ENCODE results near the gene PDE6G. TPM values are rescaled to one million over a fixed set of nuclear protein-coding genes. Genes with fewer than 3 reads are reported as not detected.
A peak's percentile ranks its signal among the peaks of the same experiment; 100 is the strongest.

The PDE6G gene
- total RNA-seq, 1 experiment from 2014 or later: 22.7 TPM

DNA sequence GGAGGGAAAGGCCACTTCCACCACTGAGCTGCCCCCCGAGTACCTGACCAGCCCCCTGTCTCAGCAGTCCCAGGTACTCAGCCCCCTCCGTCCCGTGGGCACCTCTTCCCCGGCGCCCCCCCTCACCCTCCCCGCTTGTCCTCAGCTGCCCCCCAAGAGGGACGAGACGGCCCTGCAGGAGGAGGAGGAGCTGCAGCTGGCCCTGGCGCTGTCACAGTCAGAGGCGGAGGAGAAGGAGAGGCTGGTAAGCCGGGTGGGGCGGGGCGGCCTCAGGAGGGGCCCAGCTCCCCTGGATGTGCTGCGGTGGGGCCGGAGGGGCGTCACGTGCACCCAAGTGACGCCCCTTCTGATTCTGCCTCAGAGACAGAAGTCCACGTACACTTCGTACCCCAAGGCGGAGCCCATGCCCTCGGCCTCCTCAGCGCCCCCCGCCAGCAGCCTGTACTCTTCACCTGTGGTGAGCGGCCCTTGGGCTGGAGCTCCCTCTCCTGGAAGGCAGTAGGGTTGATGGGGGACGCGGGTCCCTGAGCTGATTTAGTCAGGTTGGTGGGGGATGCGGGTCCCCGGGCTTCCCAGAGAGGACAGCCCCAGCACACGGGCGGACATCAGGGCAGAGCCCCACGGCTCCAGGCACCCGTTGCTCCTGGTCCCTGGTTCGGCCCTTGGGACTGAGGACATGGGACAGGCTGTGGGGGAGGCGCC is 37.3 kb upstream of the PDE6G start:
- Histone ChIP-seq H3K4me3 (ENCODE audit: insufficient read depth, low read depth, low read length) (no peak overlapping the region), H3K27me3 (ENCODE audit: control insufficient read depth, insufficient read depth, low read length) (no peaks in the 10 kb centered on the region), H3K36me3 (replicated peaks; ENCODE audit: control insufficient read depth, insufficient read depth, low read length) (peaks cover 17% of the 10 kb centered on the region)
- peak; percentile 91 for DNase-seq

DNA sequence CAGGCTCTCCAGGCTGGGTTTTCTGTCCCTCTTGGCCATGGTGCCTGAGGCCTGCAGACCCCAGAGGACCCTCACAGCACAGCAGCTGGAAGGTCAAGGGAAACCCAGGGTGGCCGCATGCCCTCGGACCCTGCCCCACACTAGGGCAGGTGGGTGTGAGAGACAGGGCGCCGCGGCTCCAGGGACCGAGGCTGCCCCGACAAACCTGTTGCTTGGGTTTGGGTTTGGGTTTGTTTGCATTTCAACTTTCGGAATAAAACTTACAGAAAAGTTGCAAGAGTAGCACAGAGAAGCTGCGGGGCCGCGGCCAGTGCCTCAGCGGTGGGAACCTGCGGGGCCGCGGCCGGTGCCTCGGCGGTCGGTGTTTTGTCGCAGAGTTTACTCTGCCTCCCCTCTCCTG is 35.3 kb upstream of the PDE6G start:
- Histone ChIP-seq H3K27me3 (ENCODE audit: control insufficient read depth, insufficient read depth, low read length) (no peaks in the 10 kb centered on the region), H3K4me3 (ENCODE audit: insufficient read depth, low read depth, low read length) (no peak overlapping the region), H3K36me3 (replicated peaks; ENCODE audit: control insufficient read depth, insufficient read depth, low read length) (peaks cover 22% of the 10 kb centered on the region)
- no peak for DNase-seq

DNA sequence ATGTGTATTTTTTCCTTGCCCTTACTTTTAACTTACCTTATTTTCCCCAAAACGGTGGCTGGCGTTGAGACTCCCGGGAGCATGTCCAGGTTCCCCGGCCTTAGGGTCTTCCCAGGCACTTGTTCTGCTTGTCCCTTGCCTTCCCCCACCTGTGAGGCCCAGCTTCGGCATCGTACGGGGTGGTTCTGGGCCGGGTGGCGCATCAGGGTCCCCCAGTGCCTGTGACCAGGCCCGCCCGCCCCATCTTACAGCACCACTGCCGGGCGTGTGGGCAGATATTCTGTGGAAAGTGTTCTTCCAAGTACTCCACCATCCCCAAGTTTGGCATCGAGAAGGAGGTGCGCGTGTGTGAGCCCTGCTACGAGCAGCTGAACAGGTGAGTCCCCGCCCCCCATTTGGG is 34.9 kb upstream of the PDE6G start:
- no peaks in the 10 kb centered on the region for H3K27me3 ChIP-seq (ENCODE audit: control insufficient read depth, insufficient read depth, low read length)
- DNase-seq: no peak
- peaks cover 24% of the 10 kb centered on the region for H3K36me3 ChIP-seq (replicated peaks; ENCODE audit: control insufficient read depth, insufficient read depth, low read length)
- no peak overlapping the region for H3K4me3 ChIP-seq (ENCODE audit: insufficient read depth, low read depth, low read length)

DNA sequence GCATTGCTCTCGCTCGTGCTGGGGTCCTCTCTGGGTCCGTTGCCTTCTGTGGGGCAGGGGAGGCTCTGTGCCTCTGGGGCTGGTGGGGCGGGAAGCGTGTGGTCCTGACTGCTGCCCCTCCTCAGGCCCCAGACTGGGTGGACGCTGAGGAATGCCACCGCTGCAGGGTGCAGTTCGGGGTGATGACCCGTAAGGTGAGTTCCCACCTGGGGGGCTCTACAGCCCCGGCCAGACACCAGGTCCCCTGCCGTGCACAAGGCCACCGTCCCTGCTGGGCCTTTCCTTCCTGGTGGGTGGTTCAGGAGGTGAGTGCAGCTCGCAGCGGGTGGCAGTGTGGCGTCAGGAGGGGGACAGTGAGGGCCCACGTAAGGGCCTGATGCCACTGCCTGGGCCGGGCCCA is 34.2 kb upstream of the PDE6G start:
- Histone ChIP-seq H3K27me3 (ENCODE audit: control insufficient read depth, insufficient read depth, low read length) (no peaks in the 10 kb centered on the region), H3K36me3 (replicated peaks; ENCODE audit: control insufficient read depth, insufficient read depth, low read length) (peaks cover 28% of the 10 kb centered on the region), H3K4me3 (ENCODE audit: insufficient read depth, low read depth, low read length) (no peak overlapping the region)
- no peak for DNase-seq

DNA sequence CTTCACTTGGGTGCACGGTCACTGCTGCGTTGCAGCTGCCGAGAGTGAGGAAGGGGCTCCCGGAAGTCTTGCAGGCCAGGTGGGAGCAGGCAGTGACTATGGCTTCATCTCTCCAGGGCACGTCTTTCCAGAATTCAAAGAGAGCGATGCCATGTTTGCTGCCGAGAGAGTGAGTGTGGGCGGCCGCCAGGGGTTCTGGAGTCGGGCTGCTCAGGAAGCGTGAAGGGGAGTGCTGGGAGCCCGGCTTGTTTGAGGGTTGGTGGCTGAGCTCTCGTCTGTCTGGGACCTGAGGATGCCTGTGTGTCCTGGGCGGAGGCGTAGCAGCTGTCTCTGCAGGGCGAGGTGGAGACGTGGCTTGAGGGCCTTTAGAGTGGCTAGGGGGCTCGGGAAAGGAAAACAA is 33.7 kb upstream of the PDE6G start:
- Histone ChIP-seq H3K36me3 (replicated peaks; ENCODE audit: control insufficient read depth, insufficient read depth, low read length) (peaks cover 28% of the 10 kb centered on the region), H3K4me3 (ENCODE audit: insufficient read depth, low read depth, low read length) (no peak overlapping the region), H3K27me3 (ENCODE audit: control insufficient read depth, insufficient read depth, low read length) (no peaks in the 10 kb centered on the region)
- DNase-seq: no peak

DNA sequence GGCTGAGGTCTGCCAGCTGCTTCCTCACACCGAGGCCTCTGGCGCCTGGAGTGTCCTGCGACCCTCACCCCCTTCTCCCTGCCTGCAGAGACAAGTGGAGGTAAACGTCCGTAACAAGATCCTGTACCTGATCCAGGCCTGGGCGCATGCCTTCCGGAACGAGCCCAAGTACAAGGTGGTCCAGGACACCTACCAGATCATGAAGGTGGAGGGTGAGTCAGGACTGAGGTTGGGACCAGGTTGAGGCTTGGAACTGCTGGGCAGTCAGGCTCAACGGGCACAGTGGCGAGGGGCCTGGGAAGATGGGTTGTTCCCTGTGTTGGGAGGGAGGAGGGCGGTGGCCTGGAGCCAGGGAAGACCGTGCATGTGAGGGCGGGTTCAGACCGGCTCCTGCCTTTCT is 32.3 kb upstream of the PDE6G start:
- H3K4me3 ChIP-seq (ENCODE audit: insufficient read depth, low read depth, low read length): no peak overlapping the region
- DNase-seq: no peak
- no peaks in the 10 kb centered on the region for H3K27me3 ChIP-seq (ENCODE audit: control insufficient read depth, insufficient read depth, low read length)
- H3K36me3 ChIP-seq (replicated peaks; ENCODE audit: control insufficient read depth, insufficient read depth, low read length): peaks cover 26% of the 10 kb centered on the region

DNA sequence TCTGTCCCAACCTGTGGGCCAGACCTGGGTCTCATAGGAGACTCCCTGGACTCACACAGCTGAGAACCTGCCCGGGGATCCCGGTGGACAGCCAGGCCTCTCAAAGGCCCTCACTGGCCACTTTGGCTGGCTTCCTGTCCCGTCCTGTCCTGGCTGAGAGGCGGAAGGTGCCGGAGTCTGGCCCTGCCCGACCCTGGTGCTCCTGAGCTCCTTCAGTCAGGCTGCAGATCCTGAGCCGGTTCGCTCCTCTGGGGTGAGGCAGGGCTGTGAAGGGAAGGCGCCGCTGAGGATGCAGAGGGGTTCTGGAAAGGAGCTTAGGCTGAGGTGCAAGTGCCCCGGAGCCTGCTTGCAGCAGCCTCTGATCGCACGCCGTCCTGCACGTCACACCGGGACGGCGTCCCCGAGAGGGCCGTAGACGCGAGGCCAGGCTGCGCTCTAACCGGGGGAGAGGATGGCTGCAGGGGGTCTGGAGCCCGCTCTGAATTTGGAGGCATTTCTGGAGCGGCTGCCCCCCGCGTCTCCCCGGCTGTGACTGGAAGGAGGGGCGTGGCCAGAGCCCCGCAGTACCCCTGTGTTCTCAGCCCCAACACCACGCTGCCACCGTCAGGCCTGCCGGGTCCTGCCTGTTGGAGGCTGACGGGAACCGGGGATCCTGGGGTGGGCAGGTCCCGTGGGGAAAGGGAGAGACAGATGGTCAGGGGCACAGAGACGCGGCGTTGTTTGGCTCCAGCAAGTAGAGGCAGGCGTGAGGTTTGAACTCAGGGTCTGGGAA is 31.6 kb upstream of the PDE6G start:
- peak; percentile 61 for DNase-seq
- Histone ChIP-seq H3K27me3 (ENCODE audit: control insufficient read depth, insufficient read depth, low read length) (no peaks in the 10 kb centered on the region), H3K4me3 (ENCODE audit: insufficient read depth, low read depth, low read length) (no peak overlapping the region), H3K36me3 (replicated peaks; ENCODE audit: control insufficient read depth, insufficient read depth, low read length) (peaks cover 26% of the 10 kb centered on the region)

DNA sequence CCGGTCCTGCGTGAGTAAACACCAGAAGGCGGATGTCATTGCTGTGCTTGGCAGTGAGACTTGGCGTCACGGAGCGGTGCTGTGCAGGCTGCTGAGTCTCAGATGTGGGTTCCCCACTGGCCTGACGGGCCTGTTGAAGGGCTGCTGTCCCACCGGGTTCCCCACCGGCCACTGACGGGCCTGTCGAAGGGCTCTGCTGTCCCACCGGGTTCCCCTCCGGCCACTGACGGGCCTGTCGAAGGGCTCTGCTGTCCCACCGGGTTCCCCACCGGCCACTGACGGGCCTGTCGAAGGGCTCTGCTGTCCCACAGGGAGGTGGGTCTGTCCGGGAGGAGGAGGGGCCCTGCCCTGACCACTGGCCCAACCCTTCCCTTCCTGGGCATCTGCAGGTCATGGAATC is 30.3 kb upstream of the PDE6G start:
- no peaks in the 10 kb centered on the region for H3K27me3 ChIP-seq (ENCODE audit: control insufficient read depth, insufficient read depth, low read length)
- no peak overlapping the region for H3K4me3 ChIP-seq (ENCODE audit: insufficient read depth, low read depth, low read length)
- peaks cover 20% of the 10 kb centered on the region for H3K36me3 ChIP-seq (replicated peaks; ENCODE audit: control insufficient read depth, insufficient read depth, low read length)
- DNase-seq: no peak

DNA sequence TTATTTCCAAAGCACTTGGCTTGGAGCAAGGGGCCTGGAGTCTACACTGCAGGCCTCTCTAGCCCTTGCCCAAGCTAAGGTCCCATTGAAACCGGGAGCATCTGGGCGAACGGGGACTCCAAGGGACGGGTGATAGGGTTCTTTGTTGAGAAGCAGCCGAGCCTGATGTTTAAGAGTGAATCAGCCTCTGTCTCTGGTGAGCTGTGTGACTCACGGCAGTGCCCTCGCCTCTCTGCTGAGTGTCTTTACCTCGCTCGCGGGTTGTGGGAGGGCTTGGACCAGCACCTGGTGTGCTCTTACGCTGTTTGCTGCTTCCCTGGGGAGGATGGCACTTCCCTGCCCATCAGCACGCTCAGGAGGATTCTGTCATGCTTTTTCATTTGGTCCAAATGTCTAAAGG is 28.8 kb upstream of the PDE6G start:
- DNase-seq: peak; percentile 52

DNA sequence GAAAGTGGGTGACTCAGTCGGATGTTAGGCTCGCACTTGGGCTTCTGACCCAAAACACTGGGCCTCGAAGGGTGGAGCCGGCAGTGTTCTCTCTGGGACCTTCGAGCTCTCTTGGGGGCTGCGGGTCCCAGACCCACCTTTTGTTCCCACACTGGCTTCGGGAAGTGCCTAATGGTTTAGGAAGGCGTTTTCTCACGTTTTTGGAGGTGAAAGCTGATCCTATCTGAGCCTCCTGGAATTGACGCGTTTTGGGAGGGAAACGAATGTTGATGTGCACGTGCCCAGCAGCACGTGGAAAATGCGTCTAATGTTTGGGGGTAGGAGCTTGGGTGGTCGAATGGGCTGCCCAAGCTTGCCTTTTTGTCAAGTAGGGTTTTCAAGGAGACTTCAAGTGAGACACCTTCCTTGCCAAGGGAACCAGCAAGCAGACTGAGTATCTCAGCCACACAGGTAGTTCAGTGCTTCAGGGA is 28.1 kb upstream of the PDE6G start:
- DNase-seq: peak; percentile 78
- H3K4me3 ChIP-seq (ENCODE audit: insufficient read depth, low read depth, low read length): peak overlapping the region; percentile 85
- H3K27me3 ChIP-seq (ENCODE audit: control insufficient read depth, insufficient read depth, low read length): no peaks in the 10 kb centered on the region
- peaks cover 21% of the 10 kb centered on the region for H3K36me3 ChIP-seq (replicated peaks; ENCODE audit: control insufficient read depth, insufficient read depth, low read length)

More for the DNA sequence above, 28.8 kb upstream of the PDE6G start:
- Histone ChIP-seq H3K27me3 (ENCODE audit: control insufficient read depth, insufficient read depth, low read length) (no peaks in the 10 kb centered on the region), H3K4me3 (ENCODE audit: insufficient read depth, low read depth, low read length) (no peak overlapping the region), H3K36me3 (replicated peaks; ENCODE audit: control insufficient read depth, insufficient read depth, low read length) (peaks cover 21% of the 10 kb centered on the region)

DNA sequence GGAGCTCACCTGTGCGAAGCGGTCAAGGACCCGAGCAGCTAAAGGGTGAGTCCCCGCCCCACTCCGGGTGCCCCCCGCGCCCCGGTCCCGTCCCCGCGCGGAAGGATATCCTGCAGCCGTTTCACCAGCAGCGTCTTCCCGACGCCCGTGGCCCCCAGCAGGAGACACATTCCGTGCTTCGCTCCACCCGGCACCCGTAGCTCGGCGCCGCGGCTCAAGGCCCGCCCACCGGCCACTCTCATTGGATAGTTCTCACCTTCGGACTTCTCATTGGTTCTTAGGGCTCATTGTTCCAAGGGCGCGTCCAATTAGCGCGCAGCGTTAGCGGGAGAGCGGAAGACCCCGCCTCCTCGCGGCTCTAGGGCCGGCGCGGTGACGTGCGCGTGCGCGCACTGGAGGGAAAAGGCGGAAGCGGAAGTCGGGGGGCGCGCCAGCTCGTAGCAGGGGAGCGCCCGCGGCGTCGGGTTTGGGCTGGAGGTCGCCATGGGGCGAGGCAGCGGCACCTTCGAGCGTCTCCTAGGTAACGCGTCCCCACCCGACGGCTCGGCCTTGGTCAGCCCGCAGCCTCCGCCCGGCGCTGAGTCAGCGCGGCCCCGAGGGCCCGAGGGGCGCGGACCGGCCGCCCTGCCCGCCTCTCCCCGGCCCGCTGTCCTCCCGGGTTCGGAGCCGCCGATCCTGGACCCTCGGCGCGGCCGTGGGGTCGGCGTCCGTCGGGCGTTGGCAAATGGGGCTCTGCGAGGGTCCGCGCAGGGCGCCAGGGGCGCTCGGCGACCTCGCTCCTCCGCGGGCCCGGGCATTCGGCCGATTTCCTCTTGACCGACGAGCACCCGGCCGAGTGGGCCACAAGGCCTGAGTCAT is 27.5 kb upstream of the PDE6G start, which contains the start of the genes ARL16 and HGS:
ARL16 (minus strand) TSS at position 214 of the 858 bp plus-strand sequence; CDS start at position 170, 44 bp downstream.
HGS (plus strand) TSS at position 428 of the 858 bp plus-strand sequence; CDS start at position 484, 56 bp downstream.
- Histone ChIP-seq H3K36me3 (replicated peaks; ENCODE audit: control insufficient read depth, insufficient read depth, low read length) (peaks cover 19% of the 10 kb centered on the region), H3K4me3 (ENCODE audit: insufficient read depth, low read depth, low read length) (peak within 1 kb of the TSS; percentile 97), H3K27me3 (ENCODE audit: control insufficient read depth, insufficient read depth, low read length) (no peaks in the 10 kb centered on the region)
- peak; percentile 100 for DNase-seq

DNA sequence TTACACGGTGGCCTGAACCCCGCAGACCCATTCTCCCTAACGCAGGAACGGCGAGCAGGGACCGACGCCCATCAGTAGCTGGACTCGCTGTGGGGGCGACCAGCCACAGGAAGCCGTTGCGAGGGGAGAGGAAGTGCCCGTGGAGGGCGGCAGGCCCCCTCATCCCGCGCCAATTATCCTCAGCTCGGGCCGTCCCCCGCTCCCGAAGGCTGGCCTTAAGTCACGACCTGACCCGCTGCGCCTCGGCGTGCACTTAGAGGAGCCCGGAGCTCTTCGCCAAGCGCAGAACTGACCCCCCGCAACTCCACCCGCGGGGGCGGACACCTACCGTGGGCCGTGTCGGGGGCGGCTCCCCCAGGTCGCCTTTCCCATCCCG is 26.9 kb upstream of the PDE6G start:
- Histone ChIP-seq H3K4me3 (ENCODE audit: insufficient read depth, low read depth, low read length) (peak overlapping the region; percentile 97), H3K27me3 (ENCODE audit: control insufficient read depth, insufficient read depth, low read length) (no peaks in the 10 kb centered on the region), H3K36me3 (replicated peaks; ENCODE audit: control insufficient read depth, insufficient read depth, low read length) (peaks cover 15% of the 10 kb centered on the region)
- no peak for DNase-seq

DNA sequence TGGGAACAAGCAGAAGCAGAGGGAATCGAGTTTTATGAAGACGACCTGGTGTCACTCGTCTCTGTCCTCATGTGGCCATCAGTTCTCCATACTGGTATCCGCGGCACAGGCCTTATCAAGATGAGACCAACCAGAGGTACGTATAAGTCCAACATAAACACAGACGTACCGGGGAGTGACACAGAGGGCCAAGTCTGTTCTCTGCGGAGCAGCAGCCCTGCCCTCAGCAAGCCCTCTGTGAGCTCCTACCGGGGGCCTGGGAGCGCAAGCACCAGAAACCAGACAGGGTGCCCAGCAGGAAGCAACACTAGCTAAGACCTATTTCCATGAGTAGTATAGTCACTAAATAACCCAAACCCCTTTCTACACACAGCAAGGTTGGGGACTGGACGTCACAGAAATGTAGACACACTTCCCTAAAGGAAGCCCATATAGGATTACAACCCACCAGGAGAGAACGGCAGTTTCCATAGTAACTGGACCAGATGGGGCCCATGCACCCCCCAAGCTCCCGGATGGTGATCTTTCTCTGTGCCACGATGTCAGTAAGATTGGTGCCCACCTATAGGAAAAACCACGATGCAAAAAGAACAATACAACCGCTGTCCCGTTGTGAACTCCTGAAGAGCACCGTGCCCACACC is 26.3 kb upstream of the PDE6G start:
- peak; percentile 54 for DNase-seq
- peak overlapping the region; percentile 97 for H3K4me3 ChIP-seq (ENCODE audit: insufficient read depth, low read depth, low read length)
- H3K27me3 ChIP-seq (ENCODE audit: control insufficient read depth, insufficient read depth, low read length): no peaks in the 10 kb centered on the region
- H3K36me3 ChIP-seq (replicated peaks; ENCODE audit: control insufficient read depth, insufficient read depth, low read length): peaks cover 15% of the 10 kb centered on the region

DNA sequence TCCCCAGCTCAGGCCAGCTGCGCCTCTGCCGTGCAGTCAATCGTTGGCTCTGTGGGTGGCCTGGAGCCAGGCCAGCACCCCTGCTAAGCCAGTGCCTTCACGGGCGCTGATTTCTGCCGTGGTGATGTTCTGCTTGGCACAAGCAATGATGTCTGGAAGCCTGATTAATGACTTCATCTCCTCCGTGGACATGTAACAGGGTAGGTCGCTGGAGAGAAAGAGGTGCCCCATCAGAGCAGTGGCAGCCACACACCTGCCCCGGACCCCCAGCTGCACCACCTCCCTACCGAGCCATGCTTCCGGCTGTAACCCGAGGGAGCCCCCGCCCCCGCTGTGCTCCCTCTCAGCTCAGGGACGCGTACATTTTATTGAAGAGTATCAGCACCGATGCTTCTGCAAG is 25.3 kb upstream of the PDE6G start:
- peaks cover 8% of the 10 kb centered on the region for H3K36me3 ChIP-seq (replicated peaks; ENCODE audit: control insufficient read depth, insufficient read depth, low read length)
- no peaks in the 10 kb centered on the region for H3K27me3 ChIP-seq (ENCODE audit: control insufficient read depth, insufficient read depth, low read length)
- peak; percentile 41 for DNase-seq
- no peak overlapping the region for H3K4me3 ChIP-seq (ENCODE audit: insufficient read depth, low read depth, low read length)

Measured in H7 (cell line).